Activated CD4-positive, alpha-beta T cell treated with anti-CD3 and anti-CD28 coated beads, Interleukin-10, Interleukin-2, amounts not matched to agents 100 ng/mL and 50 ng/mL, durations not matched to agents 16 hours and 8 hours (primary cell): ENCODE measurements around the gene SDF2L1.

Experiments
- DNase-seq: peaks from one replicate; pipeline ENCODE4 v3.0.0-alpha.2; 2020

The SDF2L1 gene

DNA sequence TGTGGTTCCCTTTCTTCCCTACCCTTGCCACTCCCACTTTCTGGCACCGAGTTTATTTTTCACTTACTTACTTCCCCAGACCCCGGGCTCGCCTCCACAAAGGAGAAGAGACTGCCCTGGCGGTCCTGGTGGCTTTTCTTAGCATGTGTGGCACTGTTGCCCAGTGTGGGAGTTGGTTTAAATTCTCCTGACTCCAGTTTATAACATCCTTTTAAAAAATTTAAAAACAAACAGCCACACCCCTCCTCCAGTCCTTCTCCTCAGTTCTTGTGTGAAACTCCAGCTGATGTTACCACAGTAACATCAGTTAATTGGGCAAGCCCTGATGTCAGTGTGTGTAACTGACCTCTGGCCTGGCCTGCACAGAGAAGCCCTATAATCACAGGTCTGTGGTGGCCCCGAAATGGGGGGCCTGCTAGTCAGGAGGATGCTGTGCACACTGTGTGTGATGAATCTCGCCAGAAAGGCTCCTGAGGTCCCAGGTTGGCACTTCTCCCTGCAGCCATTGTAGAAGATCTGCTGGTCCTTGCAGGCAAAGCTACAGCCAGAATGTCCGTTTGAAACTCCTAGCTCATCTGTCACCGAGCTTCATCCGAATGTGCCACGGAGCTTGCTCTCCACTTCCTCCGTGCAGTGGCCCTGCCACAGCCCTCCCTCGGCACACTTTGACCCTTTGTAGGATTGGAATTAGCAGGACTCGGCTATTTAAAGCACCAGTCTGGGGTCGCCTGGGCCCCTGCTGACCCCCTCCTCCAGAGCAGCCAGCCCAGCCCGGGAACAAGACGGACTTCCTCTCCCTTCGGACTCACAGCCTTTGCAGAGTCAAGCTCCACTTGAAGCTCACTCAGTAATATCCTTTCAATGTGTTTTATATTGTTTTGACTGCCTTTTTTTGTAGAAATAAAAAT lies 19.8 kb upstream of the SDF2L1 start:
- no peak for DNase-seq

DNA sequence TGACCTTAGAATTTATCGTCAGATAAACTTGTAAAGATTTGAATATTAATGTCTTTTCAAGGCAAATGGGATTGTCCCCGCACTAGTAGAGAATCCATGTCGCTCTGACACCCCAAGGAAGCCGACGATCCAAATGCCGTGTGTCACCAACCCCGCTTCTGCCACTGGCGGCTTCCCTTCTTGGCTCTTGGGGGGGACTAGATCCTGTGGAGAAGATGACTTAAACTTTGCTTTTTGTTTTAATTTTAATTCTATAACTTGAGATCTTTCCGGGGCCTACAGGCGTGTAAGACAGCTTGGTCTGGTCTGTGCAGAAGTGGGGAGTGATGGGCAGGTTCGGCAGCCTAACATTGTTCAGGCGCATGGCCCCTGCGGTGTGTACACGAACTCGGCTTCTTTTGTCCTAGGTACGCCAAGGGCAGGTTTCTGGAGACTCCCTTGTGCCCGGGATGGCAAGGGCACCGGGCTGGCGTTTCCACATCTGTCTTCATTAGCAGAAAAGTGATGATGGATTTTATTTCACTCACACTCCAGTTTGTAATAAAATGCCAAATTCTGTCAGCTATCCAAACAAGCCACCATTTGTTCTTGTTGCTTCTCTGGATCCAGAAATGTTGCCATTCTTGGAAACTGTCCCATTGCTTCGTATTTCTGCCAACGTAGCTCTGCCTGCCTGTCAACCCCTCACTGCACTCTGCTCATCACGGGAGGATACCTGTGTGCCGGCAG lies 19.0 kb upstream of the SDF2L1 start:
- no peak for DNase-seq

- DNase-seq = no peak
Measured at GRCh38 chr22:21623648-21623970, 18.5 kb upstream of the SDF2L1 start.

DNA sequence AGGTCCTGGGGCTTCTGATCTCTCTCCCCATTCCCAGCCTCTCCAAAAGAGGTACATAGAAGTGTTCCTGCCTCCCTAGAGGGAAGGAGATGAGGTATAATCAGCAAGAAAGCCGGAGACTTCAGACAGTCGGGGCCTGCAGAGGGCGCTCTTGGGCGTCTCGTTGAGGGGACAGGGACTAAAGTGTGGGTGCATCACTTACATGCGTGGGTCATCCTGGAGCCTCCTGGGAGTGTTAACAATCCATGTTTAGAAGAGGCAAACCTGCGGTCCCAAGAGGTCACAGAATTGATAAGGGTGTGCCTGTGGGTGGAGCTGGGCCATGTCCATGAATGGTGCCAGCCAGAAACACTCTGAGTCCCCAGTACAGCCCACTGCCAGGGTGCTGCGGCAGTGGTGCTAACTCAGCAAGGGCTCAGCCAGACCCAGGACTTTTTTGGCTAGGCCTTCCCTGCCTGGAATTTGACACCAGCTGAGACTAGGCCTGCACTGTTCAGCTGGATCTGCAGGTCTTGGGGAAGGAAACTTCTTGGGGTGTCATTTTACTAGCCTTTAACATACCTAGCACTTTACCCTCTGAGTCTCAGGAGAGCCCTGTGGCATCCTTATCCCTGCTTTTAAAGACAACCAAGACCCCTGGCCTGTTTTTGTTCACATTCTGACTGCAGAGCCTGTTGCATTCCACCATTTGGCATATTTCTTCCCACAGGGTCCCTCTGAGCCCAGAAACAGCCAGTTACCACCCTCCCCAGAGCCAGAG lies 17.8 kb upstream of the SDF2L1 start:
- peak; percentile 50 for DNase-seq

DNA sequence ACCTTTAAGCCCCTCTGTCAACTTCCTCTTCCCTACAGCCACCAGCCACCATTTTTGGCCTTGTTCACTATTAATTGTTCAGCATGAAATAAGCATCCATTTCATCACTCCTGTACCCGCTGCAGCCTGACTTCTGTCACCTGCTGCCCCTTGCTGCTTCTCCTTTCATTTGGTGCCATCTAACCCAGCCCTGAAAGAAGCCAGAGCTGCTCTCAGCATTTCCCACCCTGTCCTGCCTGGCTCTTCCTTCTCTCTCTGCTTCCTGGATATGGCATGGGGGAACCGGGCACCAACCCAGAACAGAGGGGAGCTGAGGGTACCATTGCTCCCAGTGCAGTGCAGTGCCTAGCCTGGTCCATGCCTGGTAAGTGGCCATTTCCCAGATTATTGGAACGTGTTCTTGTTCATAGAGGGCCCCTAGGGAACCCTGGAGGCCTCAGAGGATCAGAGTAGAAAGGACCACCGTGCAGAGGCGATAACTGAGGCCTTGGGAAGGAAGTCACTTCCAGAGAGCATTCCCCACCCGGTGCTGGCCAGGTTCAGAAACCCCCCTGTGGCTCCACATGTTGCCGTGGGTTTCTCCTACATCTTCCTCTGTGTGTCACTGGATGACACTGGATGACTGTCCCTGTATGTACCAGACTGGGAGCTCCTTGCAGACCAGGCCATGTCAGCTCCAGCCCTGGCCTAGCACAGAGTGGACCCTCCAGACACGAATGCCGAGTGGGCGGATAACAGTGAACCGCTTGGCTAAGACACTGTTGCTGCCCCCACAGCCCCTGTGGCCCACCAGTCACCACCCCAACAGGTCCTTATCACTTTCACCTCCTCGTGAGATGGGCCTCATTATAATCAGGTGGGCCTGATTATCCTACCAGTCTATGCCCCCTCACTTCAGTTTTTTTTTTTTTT lies 17.0 kb upstream of the SDF2L1 start:
- no peak for DNase-seq

DNA sequence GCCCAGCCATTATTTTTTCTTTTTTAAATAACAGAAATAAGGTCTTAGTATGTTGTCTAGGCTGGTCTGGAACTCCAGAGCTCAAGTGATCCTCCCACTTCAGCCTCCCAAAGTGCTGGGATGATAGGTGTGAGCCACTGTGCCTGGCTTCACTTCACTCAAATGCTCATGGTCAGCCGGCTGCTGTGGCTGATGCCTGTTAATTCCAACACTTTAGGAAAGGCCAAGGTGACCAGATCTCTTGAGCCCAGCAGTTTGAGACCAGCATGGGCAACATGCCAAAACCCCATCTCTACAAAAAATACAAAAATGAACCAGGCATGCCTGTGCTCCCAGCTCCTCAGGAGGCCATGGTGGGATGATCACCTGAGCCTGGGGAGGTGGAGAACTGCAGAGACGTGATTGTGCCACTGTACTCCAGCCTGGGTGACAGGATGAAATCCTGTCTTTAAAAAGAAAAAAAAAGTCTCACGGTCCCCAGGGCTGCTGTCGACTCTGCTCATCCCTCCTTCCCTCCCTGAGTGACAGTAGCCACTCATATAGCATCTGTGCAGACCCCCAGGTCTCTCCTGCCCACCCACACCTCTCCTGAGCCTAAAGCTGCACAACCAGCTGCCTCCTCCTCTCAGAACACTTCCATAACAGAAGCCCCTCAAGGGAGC lies 15.9 kb upstream of the SDF2L1 start:
- DNase-seq = no peak

- DNase-seq = no peak
Measured at GRCh38 chr22:21626735-21627469, 15.2 kb upstream of the SDF2L1 start.

DNA sequence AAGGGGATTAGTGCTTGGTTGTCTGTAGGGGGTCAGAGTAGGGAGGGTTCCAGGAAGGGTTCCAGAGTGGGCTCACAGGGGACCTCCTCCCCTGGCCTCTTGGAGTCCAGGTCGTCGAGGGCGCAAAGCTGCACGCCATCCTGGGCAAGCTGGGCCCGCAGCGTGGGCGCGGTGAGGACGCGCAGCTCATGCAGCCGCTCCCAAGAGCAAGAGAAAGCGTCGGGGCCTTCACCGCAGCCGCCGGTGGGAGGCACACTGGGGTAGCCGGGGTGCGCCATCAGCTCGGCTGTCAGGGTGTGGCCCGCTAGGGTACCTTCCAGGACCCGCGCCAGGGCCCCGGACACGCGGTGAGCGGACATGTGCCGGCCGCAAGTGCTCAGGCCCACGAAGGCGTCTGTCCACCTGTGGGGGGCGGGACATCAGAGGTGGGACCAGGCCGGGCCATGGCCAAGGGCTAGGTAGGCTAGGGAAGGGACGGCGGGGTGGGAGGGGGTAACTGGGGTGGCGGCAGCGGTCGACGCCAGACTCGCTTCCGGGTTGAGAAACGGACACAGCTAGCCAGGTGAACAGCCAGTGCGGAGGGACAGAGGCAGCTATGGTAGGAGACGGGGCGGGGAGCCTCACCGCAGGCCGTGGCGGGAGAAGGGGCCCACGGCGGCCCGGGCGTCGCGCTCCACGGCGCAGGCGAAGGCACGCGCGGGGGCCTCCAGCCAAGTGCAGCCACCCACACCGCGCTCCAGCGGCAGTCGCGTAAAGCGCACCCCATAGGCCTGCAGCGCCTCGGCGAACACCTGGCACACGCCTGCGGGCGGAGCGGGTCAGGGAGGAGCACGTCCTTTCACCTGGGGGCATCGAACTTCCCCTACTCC lies 13.5 kb upstream of the SDF2L1 start:
- DNase-seq = no peak

DNA sequence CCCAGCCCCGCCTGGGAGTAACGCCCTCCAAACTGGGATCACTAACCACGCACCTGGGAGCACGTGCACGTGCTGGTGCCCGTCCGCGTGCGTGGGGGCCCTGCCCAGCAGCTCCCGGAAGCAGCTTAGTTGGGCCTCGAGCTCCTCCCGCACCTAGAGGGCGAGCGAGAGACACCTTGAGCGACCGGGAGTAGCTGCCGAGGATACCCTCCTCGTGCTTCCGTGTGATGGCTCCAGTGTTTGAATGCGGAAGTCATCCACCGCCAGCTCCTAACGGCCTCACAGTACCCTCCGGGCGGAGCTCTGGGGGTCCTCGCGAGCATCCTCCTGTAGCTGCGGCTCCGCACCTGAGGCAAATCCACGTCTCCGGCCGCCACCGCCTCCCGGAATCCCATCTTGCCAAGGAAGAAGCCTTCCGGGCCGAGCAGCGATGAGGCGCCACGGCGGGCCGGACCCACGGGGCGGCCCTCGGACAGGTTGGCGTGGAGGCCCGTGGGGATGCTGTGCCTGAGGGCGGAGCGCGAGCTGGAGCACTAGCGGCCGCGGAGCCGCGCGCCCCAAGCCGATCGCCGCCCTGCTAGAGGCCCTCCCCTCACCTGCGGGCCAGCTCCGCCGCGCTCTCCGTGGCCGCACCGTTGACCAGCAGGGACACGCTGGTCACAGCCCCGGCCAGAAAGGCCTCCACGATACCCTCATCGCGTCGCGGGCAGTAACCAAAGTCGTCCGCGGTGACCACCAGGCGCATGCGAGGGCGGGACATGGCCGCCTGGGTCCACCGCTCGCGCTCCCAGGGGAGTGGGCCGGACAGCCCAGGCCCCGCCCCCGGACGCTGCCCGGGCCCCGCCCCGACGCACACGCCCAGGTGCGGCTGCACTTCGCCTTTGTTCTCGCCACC lies 12.6 kb upstream of the SDF2L1 start, which contains the start of gene YDJC:
YDJC (minus strand) TSS at position 768 of the 895 bp plus-strand sequence; CDS start at position 760, 8 bp downstream.
- peak; percentile 97 for DNase-seq

DNA sequence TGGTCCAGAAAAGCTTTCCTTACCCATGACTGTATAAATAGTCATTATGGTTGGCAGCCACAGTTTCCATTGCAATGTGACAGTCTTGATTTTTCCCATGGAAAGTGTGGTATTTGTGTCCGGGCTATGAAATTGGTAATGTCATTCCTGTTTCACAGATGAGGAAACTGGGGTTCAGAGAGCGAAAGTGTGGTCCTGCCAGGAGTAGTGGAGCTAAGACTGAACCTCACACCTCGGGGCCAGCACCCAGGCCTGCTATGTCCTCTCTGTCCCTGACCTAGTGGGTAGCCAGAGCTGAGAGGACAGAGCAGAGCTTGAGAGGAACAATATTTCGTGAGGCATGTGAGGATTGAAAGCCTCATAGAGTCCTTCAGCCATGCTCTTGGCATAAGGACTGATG lies 11.1 kb upstream of the SDF2L1 start:
- no peak for DNase-seq

DNA sequence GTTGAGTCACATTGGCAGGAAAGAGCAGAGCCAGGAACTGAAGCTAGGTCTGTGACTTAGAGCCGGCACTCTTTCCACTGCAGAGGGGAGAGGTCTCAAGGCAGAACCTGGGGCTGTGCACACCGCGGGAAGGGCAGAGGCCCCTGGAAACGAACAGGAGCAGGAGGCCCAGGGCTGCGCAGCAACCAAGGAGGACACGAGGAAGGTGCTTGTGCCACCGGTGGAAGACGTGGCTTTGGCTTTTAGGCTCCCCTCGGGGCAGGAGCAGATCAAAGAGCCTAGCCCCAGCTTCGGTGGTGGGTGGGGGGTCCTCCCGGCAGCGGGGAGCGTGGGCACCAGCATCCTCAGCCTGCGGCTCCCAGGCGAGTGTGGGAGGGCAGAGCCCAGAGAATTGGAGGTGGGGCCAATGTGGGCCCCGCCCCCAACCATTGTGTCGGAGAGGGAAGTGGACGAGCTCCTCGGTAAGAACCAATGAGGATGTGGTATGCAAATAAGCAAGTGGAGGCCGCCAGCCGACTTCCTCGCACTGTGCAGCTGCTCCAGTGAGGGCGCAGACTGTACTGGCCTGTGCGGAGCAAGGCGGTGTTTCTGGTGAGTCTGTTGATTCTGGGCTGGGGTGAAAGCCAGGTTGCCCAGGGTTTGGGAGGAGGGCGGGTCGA lies 9.7 kb upstream of the SDF2L1 start, which contains the start of gene CCDC116:
CCDC116 (plus strand) TSS at position 524 of the 659 bp plus-strand sequence. CDS start 422 bp downstream, outside the sequence.
- peak; percentile 80 for DNase-seq

DNA sequence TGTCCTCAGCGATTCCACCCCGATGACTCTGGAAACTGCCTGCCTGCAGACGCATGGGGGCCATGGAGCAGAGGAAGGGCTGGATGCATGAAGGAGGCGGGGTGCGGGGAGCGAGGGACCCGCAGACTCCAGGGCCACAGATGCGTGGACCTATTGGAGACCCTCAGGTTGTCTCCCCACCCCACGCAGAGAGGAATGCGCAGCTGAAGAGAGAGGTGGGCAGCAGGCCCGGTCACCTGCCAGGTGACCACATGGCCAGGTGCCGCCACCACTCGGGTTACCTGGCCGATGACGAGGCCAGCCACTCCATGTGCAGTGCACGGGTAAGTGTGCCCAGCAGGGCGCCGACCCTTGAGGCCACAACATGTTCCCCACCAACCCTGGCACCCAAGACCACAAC lies 9.2 kb upstream of the SDF2L1 start:
- DNase-seq = no peak

GRCh38 chr22:21633481-21633880 lies 8.6 kb upstream of the SDF2L1 start:
- DNase-seq = no peak

DNA sequence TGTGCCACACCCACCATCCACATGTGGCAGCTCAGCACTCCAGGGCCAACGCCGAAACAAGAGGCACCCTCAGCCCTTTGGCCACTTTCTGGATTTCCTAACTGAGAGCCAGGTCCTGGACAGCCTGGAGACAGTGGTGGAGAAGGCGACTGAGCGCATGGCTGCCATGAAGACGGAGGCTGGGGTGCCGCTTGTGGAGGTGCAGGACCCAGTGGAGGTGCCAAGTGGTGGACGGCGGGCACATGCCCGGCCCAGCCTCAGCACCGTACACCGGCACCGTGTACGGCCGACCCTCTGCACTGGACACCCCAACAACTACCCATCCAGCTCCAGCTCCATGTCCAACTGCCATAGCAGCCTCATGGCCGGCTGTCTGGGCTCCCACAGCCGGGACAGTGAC lies 8.0 kb upstream of the SDF2L1 start:
- DNase-seq = no peak

GRCh38 chr22:21634844-21635243 lies 7.3 kb upstream of the SDF2L1 start:
- no peak for DNase-seq

DNA sequence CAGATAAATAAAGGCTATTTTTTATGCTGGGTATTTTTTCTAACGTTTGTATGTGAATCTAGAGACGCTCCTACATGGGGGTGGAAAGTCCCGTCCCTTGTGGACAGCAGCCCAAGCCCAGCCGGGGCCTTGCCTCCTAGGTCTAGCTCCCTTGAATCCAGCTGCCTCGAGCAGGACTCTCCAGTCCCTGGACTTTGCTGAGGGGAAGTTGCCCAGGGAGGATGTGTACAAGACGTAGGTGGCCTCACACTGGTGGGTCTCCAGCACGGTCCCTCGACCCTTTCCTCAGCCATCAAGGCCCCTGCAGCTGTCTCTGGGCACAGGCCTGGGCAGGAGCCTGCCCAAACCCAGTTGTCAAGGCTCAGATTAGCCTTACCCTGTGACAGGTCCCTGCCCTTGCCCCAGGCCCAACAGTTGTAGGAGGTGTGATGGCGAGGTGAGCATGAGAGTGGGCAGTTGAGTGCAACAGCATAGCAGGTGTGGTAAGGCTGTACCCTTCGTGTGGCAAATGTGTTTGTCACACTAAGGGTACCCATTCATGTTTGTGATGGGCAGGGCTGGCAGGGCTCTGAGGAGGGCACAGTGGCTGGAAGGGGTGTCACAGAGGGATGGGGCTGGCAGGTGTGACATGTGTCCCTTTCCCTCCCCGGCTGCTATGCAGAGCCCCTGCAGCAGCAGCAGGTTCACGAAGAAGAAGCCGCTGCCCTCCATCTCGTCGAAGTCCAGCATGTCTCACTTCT lies 6.2 kb upstream of the SDF2L1 start:
- no peak for DNase-seq

GRCh38 chr22:21636629-21637218 lies 5.4 kb upstream of the SDF2L1 start:
- DNase-seq = no peak
